Left forelimb (tissue), 1 donor: ENCODE measurements around the gene HSPBP1.

ENCODE experiments used
- DNase-seq: peaks from one replicate; pipeline ENCODE4 v3.0.0-alpha.2; 2018; ENCODE audit warnings: low spot score

The HSPBP1 gene

DNA sequence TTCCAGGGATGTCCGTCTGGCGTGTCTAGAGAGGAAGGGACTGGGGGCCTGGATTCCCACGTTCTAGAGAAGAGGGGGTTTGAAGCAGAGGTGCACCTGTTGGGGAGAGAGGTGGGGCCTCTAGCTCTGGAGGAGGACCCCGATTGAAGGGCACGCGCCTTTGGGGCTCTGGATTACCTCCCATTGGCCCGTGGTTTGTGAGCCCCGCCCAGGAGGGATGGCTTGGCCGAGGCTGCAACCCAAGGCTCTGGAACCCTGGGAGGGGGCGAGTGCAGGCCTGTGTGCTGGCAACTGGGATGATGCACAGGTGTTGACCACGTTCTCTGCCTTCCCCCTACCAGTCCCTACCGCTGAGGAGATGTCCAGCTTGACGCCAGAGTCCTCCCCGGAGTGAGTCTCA, 25.1 kb upstream of the HSPBP1 start:
- DNase-seq: no peak

DNA sequence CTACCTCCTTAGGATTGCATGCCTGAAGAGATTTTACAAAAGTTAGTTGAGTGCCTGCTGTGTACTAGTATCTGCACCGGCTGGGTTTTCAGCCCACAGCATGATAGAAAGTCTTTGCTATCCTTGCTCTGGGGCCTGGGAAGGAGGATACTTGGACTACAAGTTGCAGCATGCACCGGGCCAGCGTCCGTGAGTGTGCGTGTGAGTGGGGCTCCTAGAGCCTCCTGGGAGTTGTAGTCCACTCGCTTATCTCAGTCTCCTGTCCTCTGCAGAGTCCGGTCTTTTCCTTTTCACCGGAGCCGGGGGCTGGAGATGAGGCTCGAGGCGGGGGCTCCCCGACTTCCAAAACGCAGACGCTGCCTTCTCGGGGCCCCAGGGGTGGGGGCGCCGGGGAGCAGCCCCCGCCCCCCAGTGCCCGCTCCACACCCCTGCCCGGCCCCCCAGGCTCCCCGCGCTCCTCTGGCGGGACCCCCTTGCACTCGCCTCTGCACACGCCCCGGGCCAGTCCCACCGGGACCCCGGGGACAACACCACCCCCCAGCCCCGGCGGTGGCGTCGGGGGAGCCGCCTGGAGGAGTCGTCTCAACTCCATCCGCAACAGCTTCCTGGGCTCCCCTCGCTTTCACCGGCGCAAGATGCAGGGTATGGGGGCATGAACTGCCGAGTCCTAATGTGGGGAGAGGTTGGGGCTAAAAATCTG, 24.5 kb upstream of the HSPBP1 start:
- DNase-seq: no peak

DNA sequence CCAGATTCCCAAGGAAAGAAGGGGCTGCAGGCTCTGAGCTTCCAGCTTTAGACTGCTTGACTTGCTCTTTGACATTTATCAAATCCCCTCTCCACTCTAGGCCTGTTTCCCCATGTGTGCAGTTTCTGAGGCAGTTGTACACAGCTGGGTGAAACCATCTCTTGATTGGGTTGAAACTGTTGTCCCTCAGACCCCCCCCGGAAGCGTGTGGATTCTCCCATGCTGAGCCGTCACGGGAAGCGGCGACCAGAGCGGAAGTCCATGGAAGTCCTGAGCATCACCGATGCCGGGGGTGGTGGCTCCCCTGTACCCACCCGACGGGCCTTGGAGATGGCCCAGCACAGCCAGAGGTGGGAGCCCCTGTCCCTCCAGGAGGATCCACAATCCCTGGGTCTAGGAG, 23.6 kb upstream of the HSPBP1 start:
- no peak for DNase-seq

DNA sequence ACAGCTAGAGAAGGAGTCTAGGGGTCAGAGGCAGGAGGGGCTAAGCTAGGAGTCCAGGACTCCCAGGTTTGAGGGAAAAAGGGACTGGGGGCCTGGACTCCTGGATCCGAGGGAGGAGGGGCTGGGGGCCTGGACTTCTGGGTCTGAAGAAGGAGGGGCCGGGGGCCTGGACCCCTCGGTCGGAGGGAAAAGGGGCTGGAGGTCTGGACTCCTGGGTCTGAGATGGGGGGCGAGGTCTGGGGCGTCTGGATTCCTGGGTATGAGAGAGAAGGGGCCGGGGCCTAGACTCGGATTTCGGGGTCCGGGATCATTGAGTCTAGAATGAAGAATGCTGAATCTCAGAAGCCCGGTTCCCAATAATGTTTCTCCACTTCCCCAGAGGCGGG, 22.4 kb upstream of the HSPBP1 start:
- DNase-seq: no peak

DNA sequence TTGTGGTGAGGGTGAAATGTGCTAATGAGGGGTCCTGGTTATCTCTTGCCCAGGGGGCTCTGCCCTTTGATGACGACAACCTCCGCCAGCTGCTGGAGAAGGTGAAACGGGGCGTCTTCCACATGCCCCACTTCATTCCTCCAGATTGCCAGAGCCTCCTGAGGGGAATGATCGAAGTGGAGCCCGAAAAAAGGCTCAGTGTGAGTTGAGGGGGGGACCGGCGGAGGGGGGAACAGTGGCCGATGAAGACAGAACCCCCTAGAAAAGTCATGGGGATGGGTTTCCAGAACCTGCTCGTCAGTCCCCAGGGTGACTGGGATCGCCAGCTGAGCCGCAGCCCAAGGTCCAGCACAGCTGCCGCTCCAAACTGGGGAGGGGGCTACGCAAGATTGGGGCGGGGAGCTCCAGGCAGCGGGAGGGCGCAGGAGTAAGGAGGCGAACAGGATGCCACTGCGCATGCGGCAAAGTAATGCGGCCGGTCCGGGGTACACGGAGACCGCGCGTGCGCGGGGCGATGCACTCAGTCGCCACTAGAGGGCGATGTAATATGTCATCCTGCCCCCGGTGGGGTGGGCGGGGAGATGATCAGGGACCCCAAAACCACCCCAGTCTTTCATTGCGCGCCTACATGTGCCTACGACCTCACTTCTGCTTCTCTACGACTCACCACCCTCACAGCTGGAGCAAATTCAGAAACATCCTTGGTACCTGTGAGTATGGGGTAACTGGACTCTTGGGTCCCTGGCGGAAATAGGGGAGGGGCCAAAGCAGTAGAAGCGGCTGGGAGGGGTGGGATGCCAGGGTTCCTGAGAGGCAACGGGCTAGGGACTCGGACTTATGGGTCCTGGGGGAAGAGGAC, 21.8 kb upstream of the HSPBP1 start:
- peak; percentile 92 for DNase-seq

DNA sequence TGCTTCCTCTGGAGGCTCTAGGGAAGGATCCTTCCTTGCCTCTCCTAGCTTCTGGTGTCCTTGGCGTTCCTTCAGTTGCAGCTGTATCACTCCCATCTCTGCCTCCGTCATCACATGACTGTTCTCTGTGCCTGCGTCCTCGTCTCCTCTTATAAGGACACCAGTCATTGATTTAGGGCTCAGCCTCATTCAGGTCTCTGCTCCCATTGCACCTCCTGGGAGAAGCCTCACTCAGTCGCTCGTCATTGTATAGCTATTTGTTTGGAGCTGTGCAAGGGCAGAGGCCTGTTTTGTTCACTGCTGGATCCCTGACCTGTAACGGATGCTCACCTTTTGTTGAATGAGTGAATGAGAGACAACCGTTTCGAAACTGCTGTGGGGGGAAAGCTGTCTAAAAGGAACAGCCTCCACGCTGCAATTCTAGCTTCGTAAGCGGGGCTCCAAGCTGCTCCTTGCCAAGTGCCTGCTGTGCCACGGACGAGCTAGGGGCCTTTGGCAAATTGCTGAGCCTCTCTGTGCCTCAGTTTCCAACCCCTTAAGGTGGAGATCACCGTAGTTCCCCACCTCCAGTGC, 21.1 kb upstream of the HSPBP1 start:
- no peak for DNase-seq

DNA sequence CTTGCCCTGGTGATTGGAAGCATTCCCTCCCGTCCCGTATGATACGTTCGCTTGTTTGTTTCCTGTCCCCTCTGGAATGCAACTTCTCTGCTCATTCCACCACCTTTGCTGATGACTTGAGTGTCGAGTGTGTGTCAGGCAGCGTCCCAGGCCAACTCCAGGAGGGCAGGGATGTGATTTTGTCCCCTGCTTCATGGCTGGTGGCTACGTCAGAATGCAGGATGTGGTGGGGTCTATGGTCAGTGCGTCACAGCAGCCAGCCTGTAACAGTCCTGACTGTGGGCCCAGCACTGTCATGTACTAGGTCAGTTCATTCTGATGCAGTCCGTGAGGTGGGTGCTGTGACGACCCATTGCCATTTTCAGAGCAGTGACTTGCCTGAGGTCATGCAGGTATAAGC, 20.1 kb upstream of the HSPBP1 start:
- no peak for DNase-seq

DNA sequence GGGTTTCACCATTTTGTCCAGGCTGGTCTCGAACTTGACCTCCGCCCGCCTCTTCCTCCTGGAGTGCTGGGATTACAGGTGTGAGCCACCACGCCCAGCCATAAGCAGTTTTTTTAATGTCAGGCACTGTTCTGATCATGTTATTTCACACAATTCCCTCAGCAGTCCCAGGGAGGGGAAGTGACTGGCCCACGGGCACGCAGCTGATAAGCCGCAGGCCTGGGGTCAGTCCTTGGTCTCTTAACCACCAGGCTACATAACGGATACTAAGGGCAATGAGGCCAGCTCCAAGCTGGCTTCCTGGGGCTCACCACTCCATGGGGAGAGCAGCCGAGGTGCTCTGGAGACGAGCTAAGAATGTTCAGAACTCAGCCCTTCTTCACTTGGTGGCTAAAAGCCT, 17.4 kb upstream of the HSPBP1 start:
- DNase-seq: no peak

DNA sequence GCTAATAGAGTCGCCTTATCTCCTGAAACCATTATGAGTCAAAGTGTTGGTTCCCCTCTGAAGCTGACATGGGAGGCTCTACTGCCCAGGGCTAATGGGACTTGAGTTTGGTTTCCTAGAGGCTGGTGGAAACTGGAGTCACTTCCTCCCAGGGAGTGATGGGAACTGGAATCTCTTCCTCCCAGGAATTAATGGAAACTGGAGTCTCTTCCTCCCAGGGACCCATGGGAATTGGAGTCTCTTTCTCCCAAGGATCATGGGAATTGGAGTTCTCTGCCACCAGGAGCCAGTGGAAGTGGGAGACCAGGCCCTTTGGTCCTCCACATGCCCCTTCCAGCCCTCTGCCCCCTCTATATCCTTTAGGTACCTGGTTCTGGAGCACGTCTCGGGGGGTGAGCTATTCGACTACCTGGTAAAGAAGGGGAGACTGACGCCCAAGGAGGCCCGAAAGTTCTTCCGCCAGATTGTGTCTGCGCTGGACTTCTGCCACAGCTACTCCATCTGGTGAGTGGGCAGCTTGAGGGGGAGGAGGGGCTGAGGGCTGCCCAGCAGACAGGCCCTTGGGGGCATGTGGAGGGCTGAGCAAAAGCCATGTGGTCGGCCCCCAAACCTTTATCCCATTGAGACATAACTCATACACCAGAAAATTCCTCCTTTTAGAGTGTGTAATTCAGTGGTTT, 9.3 kb upstream of the HSPBP1 start:
- DNase-seq: no peak

DNA sequence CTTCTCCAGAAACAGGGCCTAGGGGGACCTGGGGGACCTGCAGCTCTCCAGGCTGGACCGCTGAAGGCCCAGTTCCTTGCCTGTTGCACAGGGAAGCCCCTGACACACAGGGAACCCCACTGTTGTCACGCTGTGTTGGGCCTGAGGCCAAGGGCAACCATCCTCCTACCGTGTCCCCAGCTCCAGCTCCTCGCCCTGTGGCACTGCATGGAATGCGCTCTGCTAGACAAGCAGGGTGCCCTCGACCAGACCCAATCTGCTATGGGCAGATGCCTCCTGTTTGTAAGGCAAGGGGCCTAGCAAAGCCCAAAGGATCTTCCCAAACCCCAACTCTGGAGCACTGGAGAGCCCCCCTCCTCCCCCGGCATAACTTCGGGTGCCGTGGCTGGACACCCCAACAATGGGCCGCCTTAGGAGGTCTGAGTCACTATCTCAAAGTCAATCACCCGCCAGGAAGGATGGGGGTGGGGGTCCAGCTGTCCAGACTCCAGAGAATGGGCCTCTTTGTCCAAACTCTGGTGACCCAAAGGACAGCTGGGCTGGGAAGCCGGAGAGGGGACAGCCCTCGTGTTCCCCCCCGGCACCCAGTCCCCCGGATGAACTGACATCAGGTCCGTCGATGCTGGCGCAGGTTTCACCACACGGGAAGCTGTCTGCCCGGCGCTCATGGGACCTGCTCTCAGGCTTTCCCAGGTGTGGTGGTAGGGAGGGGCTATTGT, 7.6 kb upstream of the HSPBP1 start:
- DNase-seq: no peak

DNA sequence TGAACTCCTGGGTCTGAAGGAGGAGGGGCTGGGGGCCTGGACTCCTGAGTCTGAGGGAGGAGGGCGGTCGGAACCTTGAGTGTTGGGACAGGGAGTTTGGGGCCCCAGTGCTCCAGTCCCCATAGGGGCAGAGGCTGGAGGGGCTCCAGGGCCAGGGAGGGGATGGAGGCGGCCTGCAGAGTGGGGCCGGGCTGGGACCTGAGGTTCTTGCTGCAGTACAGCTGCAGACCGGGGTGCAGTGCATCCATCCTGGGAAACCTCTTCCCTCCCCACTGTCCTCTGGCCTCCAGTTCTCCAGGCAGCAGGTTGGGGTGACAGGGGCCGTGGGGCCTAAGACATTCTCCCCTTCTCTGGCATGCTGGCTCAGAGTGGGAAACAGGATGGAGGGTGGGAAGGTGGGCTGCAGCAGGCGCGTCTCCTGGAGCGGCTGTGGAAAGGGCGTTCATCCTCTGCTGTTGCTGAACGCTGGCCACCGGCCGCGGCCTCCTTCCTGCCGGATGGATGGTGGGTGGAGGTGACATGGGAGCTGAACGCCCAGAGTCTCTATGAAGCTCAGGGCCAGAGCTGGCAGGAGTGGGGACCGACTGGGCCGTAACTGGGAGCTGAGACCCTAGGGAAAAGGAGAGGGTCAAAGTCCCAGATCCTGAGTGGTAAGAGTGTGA, 5.5 kb upstream of the HSPBP1 start:
- DNase-seq: no peak

DNA sequence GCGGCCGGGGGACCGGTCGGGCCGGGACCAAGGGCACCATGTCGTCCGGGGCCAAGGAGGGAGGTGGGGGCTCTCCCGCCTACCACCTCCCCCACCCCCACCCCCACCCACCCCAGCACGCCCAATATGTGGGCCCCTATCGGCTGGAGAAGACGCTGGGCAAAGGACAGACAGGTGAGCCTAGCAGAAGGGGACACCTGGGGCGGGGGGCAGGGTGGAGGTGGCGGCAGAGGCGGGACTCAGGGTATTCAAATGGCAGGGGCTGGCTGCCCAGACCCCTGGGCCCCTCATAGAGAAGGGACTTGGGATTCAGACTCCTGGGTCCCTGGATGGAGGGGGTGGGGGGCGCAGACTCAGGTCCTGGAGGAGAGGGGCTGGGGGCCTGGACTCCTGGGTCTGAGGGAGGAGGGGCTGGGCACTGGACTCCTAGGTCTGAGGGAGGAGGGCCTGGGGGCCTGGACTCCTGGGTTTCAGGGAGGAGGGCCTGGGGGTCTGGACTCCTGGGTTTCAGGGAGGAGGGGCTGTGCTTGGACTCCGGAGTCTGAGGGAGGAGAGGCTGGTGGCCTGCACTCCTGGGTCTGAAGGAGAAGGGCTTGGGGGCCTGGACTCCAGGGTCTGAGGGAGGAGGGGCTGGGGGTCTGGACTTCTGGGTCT, 4.6 kb upstream of the HSPBP1 start:
- no peak for DNase-seq

DNA sequence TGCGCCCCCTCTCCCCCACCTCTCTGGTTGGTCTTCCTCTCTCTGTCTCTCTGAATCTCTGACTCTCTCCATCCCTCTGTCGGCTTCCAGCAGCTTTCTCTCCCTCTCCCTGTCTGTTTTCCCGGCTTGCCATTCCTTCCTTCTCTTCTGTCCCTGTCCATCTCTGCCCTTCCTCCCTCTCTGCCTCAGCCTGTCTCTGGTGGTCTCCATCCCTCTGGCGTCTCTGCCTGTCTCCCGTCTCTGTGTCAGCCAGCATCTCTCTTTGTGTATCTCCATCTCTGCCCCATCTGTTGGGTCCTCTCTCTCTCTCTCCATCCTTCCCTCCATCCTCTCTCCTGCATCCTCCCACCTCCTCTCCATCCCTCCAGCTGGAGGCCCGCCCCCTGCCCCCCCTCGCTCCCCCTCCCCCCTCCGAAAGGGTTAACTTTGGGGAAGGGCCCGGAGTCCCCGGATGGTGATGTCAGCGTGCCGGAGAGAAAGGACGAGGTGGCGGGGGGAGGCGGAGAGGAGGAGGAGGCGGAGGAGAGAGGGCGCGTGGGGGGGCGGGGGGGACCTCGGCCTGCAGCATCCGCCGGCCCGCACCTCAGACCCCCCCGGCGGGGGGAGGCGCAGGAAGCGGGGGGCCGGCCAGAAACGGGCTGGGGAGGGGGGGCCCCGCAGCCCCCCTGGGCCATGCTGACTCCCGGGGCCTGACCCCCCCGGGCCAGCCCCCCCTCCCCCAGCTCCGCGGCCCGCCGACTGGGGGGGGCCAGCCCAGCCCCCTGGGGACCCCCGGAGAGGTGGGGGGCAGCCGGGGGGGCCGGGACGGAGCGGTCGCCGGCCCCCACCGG, 3.9 kb upstream of the HSPBP1 start, which contains the start of gene BRSK1:
Gene BRSK1, plus strand, starts transcription at position 450 of the 830 bp plus-strand sequence. CDS start 446 bp downstream, outside the sequence.
- DNase-seq: peak; percentile 86

DNA sequence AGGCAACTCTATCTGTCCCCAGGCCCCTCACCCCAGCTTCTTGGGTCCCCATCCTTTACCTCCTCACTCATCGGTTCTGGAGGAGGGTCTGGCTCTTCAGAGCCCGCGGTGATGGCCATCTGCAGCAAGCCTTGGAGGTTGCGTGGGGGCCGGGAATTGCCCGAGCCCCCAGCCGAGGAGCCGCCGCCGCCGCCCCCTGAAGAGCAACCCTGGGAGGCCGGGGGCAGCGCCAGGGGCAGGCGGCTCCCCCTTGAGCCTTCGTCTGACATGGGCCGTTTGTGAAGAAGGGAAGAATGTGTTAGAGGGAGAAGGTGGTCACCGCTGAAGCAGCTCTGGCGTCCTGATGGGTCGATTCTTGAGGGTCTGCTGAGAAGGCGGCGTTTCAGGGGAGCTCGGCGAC, 570 bp downstream of the HSPBP1 start:
- DNase-seq: no peak

DNA sequence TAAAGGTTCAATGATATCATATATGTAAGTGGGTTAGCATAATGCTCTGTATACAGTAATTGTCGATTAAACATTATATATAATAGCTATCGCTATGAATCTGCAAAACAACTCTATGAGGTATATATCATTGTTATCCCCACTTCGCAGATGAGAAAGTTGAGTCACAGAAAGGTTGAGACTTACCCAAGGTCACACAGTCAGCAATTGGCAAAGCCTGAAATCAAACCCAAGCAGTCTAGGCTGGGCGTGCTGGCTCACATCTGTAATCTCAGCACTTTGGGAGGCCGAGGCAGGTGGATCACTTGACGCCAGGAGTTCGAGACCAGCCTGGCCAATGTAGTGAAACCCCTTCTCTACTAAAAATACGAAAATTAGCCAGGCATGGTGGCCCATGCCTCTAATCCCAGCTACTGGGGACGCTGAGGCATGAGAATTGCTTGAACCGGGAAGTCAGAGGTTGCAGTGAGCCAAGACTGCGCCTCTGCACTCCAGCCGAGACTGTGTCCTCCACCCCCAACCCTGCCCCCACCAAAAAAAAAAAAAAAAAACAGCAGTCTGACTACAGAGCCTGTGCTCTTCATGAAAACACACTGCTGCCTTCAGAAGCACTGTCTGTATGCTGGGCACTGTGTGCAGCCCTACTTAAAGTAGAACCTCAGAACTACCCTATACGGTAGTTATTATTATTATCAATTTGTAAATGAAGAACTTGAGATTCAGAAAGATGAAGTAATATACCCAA, 1.3 kb downstream of the HSPBP1 start:
- no peak for DNase-seq

DNA sequence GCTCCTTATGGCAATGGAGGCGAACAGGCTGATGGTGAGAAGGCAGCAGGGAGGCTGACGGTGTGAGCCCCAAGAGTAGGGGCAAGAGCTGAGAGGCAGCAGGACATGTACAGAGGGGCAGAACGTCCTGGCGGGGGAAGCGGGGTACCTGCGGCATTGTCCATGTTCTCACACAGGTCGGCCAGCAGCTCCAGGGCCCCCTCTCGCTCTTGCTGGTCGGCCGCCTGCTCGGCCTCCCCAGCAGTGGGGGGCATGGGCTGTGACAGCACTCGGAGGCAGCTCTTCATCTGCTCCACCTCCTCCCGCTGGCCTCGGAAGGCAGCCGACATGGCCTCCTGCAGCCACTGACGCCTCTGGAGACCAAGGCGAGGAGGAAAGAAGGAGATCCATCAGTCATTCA, 2.4 kb downstream of the HSPBP1 start:
- no peak for DNase-seq

DNA sequence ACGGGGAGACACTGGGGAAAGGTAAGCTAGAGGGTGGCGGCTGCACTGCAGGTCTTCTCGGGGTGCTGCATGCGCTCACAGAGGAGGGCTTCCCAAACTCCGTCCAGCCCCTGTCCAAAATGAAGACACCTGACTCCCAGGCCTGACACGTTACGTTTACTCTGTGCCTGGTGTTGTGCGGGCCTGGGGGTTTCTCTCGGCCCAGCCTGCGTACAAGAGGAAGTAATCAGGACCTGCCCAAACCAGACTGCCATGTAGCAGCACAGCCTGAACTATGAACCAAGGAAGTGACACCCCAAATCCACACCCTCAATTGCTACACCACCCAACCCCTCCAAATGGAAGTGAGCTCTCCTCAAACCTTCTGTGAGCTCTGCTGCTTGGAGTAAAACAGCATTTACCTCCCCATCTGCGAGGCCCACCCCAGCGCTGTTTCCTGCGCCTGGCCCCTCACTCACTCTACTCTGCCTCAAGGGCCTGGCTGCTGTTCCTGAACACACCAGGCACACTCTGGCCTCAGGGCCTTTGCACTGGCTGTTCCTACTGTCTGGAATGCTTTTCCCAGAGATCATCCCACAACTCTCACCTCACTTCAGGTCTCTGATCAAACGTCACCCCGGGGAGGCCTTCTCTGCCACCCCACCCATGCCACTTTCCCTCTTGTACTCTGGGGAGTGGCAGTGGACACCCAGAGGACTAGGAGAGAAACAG, 3.0 kb downstream of the HSPBP1 start:
- DNase-seq: no peak
